GM20000 (cell line): ENCODE measurements around the gene BORCS5.

Experiments
- DNase-seq: peaks from one replicate; pipeline ENCODE4 v3.0.0; 2012; ENCODE audit warnings: low spot score
- TF ChIP-seq, protein P1 (sequence below): IDR thresholded peaks from 2 replicates; pipeline ENCODE4 v1.5.1; 2012; ENCODE audit warnings: mild to moderate bottlenecking, control low read depth; ENCODE audit errors: extremely low read depth, missing control alignments

BORCS5 gene

DNA sequence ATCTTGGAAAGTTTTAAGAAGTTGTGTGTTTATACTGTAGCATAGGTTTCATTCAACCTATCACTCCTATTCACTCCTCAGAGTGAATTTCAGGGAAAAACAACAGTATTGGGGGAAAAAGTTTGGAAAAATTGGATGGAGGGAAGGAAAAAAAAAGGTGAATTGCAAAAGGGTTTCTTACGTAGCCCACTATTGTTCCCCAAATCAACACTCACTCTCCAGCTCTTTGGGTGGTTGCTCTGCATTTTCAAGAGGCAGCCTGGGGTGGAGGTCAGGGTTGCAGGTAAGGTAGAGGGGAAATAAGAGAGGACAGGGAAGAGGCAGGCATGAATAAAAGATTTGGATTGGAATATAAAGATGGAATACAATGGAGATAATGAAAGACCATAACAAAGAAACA lies 42.3 kb downstream of the BORCS5 start:
- TF ChIP-seq, protein P1, sequence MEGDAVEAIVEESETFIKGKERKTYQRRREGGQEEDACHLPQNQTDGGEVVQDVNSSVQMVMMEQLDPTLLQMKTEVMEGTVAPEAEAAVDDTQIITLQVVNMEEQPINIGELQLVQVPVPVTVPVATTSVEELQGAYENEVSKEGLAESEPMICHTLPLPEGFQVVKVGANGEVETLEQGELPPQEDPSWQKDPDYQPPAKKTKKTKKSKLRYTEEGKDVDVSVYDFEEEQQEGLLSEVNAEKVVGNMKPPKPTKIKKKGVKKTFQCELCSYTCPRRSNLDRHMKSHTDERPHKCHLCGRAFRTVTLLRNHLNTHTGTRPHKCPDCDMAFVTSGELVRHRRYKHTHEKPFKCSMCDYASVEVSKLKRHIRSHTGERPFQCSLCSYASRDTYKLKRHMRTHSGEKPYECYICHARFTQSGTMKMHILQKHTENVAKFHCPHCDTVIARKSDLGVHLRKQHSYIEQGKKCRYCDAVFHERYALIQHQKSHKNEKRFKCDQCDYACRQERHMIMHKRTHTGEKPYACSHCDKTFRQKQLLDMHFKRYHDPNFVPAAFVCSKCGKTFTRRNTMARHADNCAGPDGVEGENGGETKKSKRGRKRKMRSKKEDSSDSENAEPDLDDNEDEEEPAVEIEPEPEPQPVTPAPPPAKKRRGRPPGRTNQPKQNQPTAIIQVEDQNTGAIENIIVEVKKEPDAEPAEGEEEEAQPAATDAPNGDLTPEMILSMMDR: no peak
- DNase-seq: no peak

DNA sequence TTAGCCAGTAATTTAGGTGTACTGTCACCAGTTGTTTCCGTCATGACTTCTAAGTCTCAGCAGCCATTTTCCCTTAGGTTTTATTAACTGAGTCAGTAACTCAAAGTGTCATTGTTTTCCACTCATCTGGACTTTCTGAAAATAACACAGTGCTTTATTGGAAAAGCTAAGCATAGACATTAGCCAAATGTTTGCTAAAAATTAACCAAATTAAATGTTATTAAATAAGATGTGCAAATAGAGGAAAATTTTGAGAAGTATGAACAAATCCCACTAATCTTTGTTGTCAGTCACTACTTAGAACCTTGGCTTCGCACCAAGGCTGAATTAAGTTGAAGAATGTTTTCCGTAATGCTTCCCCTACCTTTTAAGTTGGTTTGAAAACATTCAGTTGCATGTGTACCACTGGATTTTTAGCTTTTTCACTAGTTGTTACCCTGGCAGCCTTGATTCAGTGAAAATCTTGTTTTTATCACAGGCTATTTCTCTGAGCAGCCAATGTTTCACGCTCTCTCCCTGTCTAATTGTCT lies 43.0 kb downstream of the BORCS5 start:
- DNase-seq: no peak
- TF ChIP-seq, protein P1: no peak

DNA sequence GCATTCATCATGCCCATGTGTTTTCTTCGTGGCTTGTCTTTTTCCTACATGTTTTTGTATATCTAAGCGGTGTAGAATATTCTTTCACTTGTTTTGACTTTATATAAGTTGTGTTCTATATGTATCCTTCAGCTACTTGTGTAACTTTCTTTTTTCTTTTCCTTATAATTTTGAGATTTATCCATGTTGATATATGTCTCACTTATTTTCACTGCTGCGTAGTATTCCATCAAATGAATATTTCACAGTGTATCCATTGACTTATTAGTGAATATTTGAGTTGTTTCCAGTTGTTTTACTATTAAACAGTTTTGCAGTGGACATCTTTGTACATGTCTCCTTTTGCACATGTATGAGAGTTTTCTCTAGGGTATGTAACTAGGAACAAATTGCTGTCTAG lies 43.9 kb downstream of the BORCS5 start:
- DNase-seq: no peak
- TF ChIP-seq, protein P1: no peak

DNA sequence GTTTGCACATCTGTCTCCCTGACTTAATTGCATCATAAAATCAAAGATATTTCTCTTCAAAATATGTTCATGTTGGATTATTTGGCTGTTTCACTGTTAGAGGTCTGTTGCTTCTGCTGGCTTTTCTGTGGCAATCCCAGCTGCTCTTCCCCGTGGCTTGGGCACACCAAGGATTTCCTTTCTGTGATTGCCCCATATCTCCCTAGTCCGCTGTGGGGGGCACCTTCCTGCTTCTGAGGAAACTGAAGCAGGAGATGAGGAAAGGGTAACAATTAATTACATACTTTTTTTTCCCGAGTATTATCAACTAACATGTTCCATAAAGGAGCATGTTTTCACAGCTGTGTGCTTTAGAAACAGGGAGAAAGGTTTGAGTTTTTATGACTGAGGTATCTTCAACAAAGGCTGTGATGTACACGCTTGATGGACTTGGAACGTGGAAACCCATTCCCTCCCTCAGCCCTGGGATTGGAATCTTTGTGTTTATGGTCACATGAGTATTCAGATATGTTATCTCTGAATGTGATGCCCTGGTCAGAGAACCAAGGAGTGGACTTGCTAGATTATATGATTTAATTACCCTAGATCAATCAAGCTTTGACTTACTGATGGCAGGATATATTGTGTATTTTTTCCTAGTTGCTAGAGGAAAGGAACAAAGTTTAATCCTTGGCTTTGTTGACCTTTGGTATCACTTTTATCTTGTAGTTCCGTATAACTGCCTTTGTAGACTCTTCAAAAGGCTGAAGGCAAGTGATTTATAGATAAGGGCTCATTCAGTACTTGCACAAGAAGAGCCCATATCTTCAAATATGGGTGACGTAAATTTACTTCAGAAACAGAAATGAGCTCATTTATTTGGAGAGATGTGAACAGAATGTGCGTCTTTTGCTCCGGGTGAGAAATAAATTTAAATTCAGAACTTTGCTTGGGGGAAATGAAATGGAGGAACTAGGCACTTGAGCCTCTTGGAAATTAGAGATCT lies 46.7 kb downstream of the BORCS5 start:
- TF ChIP-seq, protein P1: no peak
- DNase-seq: no peak

DNA sequence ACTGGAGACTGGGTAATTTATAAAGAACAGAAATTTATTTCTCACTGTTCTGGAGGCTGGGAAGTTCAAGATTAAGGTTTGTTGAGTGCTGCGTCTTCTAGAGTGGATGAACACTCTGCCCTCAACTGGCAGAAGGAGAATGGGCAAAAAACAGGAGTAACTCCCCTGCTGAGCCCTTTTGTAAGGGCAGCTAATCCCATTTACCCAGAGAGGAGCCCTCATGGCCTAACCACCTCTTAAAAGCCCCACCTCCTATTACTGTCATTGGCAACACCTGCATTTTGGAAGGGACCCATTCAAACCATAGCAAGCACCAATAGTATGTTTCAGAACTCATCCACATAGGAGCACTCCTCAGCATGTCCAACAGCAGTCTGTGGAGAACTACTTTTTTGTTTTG lies 47.4 kb downstream of the BORCS5 start:
- DNase-seq: no peak
- TF ChIP-seq, protein P1: no peak

DNA sequence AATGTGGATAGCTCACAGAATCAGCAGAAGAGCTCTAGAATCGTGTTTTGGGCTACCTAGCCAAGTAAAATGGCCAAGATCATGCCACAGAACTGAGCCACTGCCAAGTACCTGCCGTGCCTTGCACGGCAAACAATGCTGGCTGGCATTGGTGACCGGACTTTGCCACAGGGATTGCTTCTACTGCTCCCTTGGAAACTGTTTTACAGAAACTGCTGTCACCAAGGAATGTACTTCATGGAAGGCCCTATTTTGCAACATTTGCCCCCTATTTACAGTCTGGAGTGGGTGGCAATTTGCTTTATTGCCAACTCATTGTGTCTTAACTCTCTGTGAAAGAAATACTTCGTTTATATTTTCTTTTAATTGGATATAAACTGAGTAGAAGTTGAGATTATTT lies 49.0 kb downstream of the BORCS5 start:
- DNase-seq: no peak
- TF ChIP-seq, protein P1: no peak

DNA sequence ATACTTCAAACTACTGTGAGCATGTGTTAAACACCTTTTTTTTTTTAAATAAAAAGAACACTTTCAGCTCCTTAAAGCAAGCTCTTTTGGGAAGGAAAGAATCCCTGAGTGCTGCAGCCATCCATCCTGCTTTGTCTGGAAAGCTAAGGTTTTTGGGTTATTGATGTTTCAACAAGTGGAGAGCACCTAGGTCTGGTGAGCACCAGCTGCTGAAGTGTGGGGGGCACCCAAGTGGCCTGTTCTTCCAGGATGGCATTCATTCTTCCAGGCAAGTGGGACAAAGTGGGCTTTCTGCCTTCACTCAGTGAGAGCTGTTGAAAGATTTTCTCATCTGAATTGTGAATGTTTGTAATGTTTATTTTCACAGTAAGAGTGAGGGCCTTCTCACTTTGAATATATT lies 49.9 kb downstream of the BORCS5 start:
- TF ChIP-seq, protein P1: no peak
- no peak for DNase-seq
